ENCODE results near the gene NDUFS8. TPM values are rescaled to one million over a fixed set of nuclear protein-coding genes. Genes with fewer than 3 reads are reported as not detected.

The NDUFS8 gene
- total RNA-seq, 1 donor from 2014 or later = 84.0 TPM

DNA sequence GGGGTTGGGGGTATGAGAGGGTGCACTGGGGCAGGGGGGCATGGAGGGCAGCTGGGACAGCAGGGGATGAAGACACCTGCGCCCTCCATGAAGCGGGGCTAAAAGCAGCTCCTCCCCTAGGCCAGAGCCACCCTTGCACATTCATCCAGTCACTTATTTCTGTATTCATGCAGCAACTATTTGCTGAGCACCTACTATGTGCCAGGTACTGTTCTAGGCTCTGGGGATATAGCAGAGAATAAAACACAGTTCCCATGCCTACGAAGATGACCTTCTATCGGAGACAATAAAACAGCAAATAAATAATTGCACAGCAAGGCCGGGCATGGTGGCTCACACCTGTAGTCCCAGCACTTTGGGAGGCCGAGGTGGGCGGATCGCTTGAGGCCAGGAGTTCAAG is 15.0 kb upstream of the NDUFS8 start:
- H3K4me3 ChIP-seq (ENCODE audit: low read depth, low read length) = no peak overlapping the region
- TF ChIP-seq CTCF (IDR thresholded peaks at IDR 0.05; ENCODE audit: insufficient read depth, low read length, severe bottlenecking) = no peak

GRCh38 chr11:68016161-68016903 is 14.1 kb upstream of the NDUFS8 start:
- no peaks in the 10 kb centered on the region for H3K36me3 ChIP-seq (ENCODE audit: control insufficient read depth, insufficient read depth, low read length)

More for the DNA sequence above, 15.0 kb upstream of the NDUFS8 start:
- DNase-seq (ENCODE audit: low read depth) = no peak
- Histone ChIP-seq H3K36me3 (ENCODE audit: control insufficient read depth, insufficient read depth, low read length) (no peaks in the 10 kb centered on the region), H3K27me3 (ENCODE audit: control insufficient read depth, insufficient read depth, low read length) (no peaks in the 10 kb centered on the region)
- no peak for FAIRE-seq

DNA sequence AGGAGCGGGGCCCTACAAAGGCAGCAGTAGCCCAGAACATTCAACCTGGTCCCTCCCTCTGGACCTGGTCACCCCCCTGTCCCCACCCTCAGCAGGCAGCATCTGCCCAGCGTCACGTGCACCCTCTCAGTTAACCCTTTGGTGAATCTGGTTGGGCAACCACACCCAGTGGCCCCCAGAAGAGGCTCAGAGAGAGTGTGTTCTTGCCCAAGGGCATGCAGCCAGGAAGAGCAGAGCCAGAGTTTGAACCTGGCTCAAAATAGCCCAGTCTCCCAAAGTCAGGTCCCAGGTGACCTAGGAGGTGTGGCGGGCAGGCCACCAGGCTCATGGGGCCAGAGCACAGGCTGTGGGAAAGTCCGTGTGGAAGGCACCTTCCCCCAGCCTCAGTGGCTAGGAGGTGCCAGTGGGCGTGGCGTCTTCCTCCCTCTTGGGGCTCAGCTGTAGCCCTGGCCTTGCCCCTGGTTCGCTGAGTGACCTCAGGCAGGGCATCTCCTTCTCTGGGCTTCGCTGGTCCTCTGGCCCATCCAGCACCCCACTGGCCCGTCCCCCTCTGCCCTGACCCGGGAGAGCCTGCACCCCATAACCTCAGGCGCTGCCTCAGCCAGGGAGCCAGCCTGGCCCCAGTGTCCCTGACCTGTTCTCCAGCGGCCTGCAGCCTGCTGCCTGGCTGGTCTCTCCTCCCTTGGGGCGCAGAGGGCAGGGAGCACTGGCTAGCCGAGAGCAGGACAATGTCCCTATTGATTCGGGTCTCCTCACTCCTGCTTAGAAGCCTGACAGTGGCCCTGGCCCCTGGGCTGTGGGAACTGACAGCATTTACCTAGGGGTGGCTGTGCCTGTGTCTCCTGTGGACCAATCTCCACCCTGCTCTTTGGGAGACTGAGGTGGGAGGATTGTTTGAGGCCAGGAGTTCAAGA is 13.3 kb upstream of the NDUFS8 start:
- DNase-seq (ENCODE audit: low read depth) (no peak), FAIRE-seq (no peak)
- no peaks in the 10 kb centered on the region for H3K27me3 ChIP-seq (ENCODE audit: control insufficient read depth, insufficient read depth, low read length)
- H3K36me3 ChIP-seq (ENCODE audit: control insufficient read depth, insufficient read depth, low read length) = no peaks in the 10 kb centered on the region
- no peak for TF ChIP-seq CTCF (IDR thresholded peaks at IDR 0.05; ENCODE audit: insufficient read depth, low read length, severe bottlenecking)
- H3K4me3 ChIP-seq (ENCODE audit: low read depth, low read length) = no peak overlapping the region

More at GRCh38 chr11:68016161-68016903, 14.1 kb upstream of the NDUFS8 start:
- H3K4me3 ChIP-seq (ENCODE audit: low read depth, low read length) = no peak overlapping the region
- no peak for FAIRE-seq
- DNase-seq (ENCODE audit: low read depth) = no peak
- H3K27me3 ChIP-seq (ENCODE audit: control insufficient read depth, insufficient read depth, low read length) = no peaks in the 10 kb centered on the region
- TF ChIP-seq CTCF (IDR thresholded peaks at IDR 0.05; ENCODE audit: insufficient read depth, low read length, severe bottlenecking) = no peak

DNA sequence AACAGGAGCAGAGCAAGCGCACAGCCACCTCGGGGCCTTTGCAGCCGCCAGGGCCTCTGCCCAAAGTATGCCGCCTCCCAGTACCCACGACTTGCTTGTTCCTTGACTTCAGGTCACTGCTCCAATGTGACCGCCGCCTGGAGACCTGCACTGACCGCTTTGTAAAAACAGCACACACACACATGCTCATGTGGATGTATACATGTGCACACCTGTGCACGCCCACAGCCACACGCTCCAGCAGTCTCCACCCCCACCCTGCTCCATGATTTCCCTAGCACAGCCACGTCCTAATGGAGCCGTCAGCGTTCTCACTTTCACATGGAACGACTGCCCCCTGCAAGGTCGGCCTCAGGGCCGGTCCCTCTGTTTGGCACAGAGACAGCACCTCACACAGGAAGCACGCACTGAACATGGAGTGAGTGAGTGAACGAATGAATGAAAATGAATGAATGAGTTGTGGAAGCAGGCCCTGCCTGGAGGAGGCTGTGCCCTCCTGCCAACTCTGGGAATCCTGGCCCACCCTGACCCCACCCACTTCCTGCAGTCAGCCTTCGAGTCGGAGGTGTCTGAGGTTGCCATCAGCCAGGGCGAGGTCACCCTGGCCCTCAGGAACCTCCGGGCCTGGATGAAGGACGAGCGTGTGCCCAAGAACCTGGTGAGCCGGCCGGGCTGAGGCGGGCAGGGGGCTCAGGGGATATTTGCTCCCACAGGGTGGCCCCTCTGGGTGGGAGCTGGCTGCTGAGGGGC is 12.3 kb upstream of the NDUFS8 start:
- TF ChIP-seq CTCF (IDR thresholded peaks at IDR 0.05; ENCODE audit: insufficient read depth, low read length, severe bottlenecking) = no peak
- no peaks in the 10 kb centered on the region for H3K27me3 ChIP-seq (ENCODE audit: control insufficient read depth, insufficient read depth, low read length)
- H3K36me3 ChIP-seq (ENCODE audit: control insufficient read depth, insufficient read depth, low read length) = no peaks in the 10 kb centered on the region
- FAIRE-seq (no peak), DNase-seq (ENCODE audit: low read depth) (no peak)
- no peak overlapping the region for H3K4me3 ChIP-seq (ENCODE audit: low read depth, low read length)

GRCh38 chr11:68018730-68019190 is 11.7 kb upstream of the NDUFS8 start:
- no peak for TF ChIP-seq CTCF (IDR thresholded peaks at IDR 0.05; ENCODE audit: insufficient read depth, low read length, severe bottlenecking)
- Histone ChIP-seq H3K36me3 (ENCODE audit: control insufficient read depth, insufficient read depth, low read length) (no peaks in the 10 kb centered on the region), H3K4me3 (ENCODE audit: low read depth, low read length) (no peak overlapping the region), H3K27me3 (ENCODE audit: control insufficient read depth, insufficient read depth, low read length) (no peaks in the 10 kb centered on the region)
- no peak for DNase-seq (ENCODE audit: low read depth)
- no peak for FAIRE-seq
